ENCODE measurements around the gene USP47. TPM values are rescaled to one million over a fixed set of nuclear protein-coding genes. Genes with fewer than 3 reads are reported as not detected.

USP47 gene
- total RNA-seq, 1 experiment from 2014 or later = 50.4 TPM

- CTCF ChIA-PET = no interaction called here
- BruUV-seq (replicated peaks) = no TSS peak
- no peaks in the 10 kb centered on the region for H3K4me1 ChIP-seq
- POLR2A ChIA-PET = no interaction called here
- H3K4me3 ChIP-seq (ENCODE audit: low read depth, low read length) = no peak overlapping the region
- DNase-seq = no peak
- no peak for TF ChIP-seq CTCF (IDR thresholded peaks at IDR 0.05; ENCODE audit: insufficient read depth in 1 of 2, low read depth in 1 of 2, low read length in 1 of 2, severe bottlenecking in 1 of 2, unreplicated experiment in 1 of 2)
- no peaks in the 10 kb centered on the region for H3K27me3 ChIP-seq (replicated peaks; ENCODE audit: control insufficient read depth, insufficient read depth, low read length)
- Mint-ChIP-seq H3K9me3 (ENCODE audit: unreplicated experiment) (no peaks in the 10 kb centered on the region), H3K4me1 (ENCODE audit: low read depth, unreplicated experiment) (no peaks in the 10 kb centered on the region), H3K36me3 (ENCODE audit: insufficient read depth, unreplicated experiment) (peaks cover 62% of the 10 kb centered on the region), H3K4me3 (ENCODE audit: unreplicated experiment) (no peak overlapping the region), H3K27ac (ENCODE audit: unreplicated experiment) (no peak overlapping the region), H3K27me3 (ENCODE audit: insufficient read depth, unreplicated experiment) (no peaks in the 10 kb centered on the region)
- intact Hi-C loops (cut with micrococcal nuclease; ENCODE audit: unreplicated experiment) = no loop called here
- H3K36me3 ChIP-seq (ENCODE audit: control insufficient read depth, insufficient read depth, low read length) = peaks cover 1% of the 10 kb centered on the region; the same call in 1 of the 2 replicates
- H3K9me3 ChIP-seq = no peaks in the 10 kb centered on the region
Observed at GRCh38 chr11:11956006-11956405, 114.2 kb downstream of the USP47 start.

GRCh38 chr11:11958403-11959231, 116.8 kb downstream of the USP47 start:
- Mint-ChIP-seq H3K36me3 (ENCODE audit: insufficient read depth, unreplicated experiment) (peaks cover 60% of the 10 kb centered on the region), H3K27me3 (ENCODE audit: insufficient read depth, unreplicated experiment) (no peaks in the 10 kb centered on the region), H3K4me1 (ENCODE audit: low read depth, unreplicated experiment) (no peaks in the 10 kb centered on the region), H3K9me3 (ENCODE audit: unreplicated experiment) (no peaks in the 10 kb centered on the region), H3K27ac (ENCODE audit: unreplicated experiment) (no peak overlapping the region), H3K4me3 (ENCODE audit: unreplicated experiment) (no peak overlapping the region)
- no TSS peak for BruUV-seq (replicated peaks)
- ChIA-PET CTCF (interaction anchor here (1.7 kb wide), 1 partner anchor 8 kb away, joined by 4 read pairs; no protein-coding TSS in a partner anchor), POLR2A (no interaction called here)
- Histone ChIP-seq H3K9me3 (no peaks in the 10 kb centered on the region), H3K27me3 (replicated peaks; ENCODE audit: control insufficient read depth, insufficient read depth, low read length) (no peaks in the 10 kb centered on the region), H3K36me3 (ENCODE audit: control insufficient read depth, insufficient read depth, low read length) (peaks cover under 1% of the 10 kb centered on the region), H3K4me1 (no peaks in the 10 kb centered on the region), H3K4me3 (ENCODE audit: low read depth, low read length) (no peak overlapping the region)
- no peak for DNase-seq
- TF ChIP-seq CTCF (IDR thresholded peaks at IDR 0.05; ENCODE audit: insufficient read depth in 1 of 2, low read depth in 1 of 2, low read length in 1 of 2, severe bottlenecking in 1 of 2, unreplicated experiment in 1 of 2) = no peak
- intact Hi-C loops (cut with micrococcal nuclease; ENCODE audit: unreplicated experiment) = no loop called here

- no peaks in the 10 kb centered on the region for H3K4me1 ChIP-seq
- no peaks in the 10 kb centered on the region for H3K9me3 Mint-ChIP-seq (ENCODE audit: unreplicated experiment)
- CTCF ChIA-PET = no interaction called here
- no peak overlapping the region for H3K4me3 ChIP-seq (ENCODE audit: low read depth, low read length)
- H3K4me3 Mint-ChIP-seq (ENCODE audit: unreplicated experiment) = no peak overlapping the region
- no TSS peak for BruUV-seq (replicated peaks)
- no peak for DNase-seq
- no peak for TF ChIP-seq CTCF (IDR thresholded peaks at IDR 0.05; ENCODE audit: insufficient read depth in 1 of 2, low read depth in 1 of 2, low read length in 1 of 2, severe bottlenecking in 1 of 2, unreplicated experiment in 1 of 2)
- no peaks in the 10 kb centered on the region for H3K9me3 ChIP-seq
- POLR2A ChIA-PET = no interaction called here
- no peaks in the 10 kb centered on the region for H3K27me3 Mint-ChIP-seq (ENCODE audit: insufficient read depth, unreplicated experiment)
- no peak overlapping the region for H3K27ac Mint-ChIP-seq (ENCODE audit: unreplicated experiment)
- peaks cover 3% of the 10 kb centered on the region for H3K36me3 ChIP-seq (ENCODE audit: control insufficient read depth, insufficient read depth, low read length)
- H3K36me3 Mint-ChIP-seq (ENCODE audit: insufficient read depth, unreplicated experiment) = peaks cover 65% of the 10 kb centered on the region
- intact Hi-C loops (cut with micrococcal nuclease; ENCODE audit: unreplicated experiment) = no loop called here
- no peaks in the 10 kb centered on the region for H3K4me1 Mint-ChIP-seq (ENCODE audit: low read depth, unreplicated experiment)
- H3K27me3 ChIP-seq (replicated peaks; ENCODE audit: control insufficient read depth, insufficient read depth, low read length) = no peaks in the 10 kb centered on the region
Observed at GRCh38 chr11:11959601-11960000, 117.8 kb downstream of the USP47 start.
